ELR (cell line): Measurements from ENCODE around the gene PRRG2.

Experiments used
- DNase-seq: peaks from one replicate; pipeline ENCODE4 v3.0.0-alpha.2; 2015; ENCODE audit warnings: low read depth

Gene PRRG2

DNA sequence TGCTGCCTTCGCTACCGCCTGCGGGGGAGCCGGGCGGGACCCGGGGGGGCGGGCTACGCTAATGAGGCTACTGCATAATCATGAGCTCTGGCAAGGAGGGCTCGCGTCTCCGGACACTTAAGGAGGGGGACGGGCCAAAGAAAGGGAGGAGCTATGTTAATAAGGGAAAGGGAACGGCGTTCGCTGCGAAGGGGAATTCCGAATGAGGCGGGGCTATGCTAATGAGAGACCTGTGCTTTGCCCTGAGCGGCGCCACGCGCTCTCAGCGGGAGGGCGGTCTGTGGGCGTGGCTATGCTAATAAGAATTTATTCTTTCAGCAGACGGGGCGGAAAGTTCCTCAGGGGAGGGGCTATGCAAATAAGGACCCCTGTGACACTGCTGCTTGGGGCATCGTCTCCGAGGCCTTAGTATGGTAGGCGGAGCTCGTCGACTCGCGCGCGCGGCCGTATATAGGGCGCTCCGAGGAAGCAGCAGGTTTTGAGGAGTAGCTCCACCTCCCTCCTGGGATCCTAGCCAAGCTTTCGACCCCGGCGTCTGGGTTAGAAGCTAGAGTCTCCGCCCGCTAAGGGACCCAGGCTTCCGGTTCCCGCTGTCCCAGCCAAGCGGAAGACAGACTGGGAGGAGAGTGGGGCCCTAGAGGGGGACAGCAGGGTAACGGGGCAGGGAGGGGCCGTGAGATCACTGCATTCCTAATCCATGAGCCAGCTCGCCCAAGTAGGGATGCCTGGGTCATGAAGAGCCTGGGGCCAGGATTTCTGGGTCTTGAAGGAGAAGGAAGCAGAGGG lies 59.2 kb downstream of the PRRG2 start, which contains the start of gene RRAS:
Gene RRAS, minus strand, starts transcription at position 31 of the 786 bp plus-strand sequence. CDS start 45 bp downstream, outside the sequence.
- peak; percentile 100 for DNase-seq
